HG03280 (cell line): ENCODE data around the gene PPM1M.

ENCODE experiments used
- ATAC-seq: cut with Tn5 transposase; IDR thresholded peaks from one replicate; pipeline ENCODE4 v1.9.1; 2021; ENCODE audit warnings: mild to moderate bottlenecking, moderate library complexity; ENCODE audit not compliant: unreplicated experiment

PPM1M gene

GRCh38 chr3:52230461-52230860 lies 15.1 kb upstream of the PPM1M start:
- no peak for ATAC-seq

- ATAC-seq: no peak
Measured at GRCh38 chr3:52230889-52231499, 14.6 kb upstream of the PPM1M start.

- peak; percentile 66 for ATAC-seq
Measured at GRCh38 chr3:52231502-52232278, 13.9 kb upstream of the PPM1M start.

- ATAC-seq: no peak
Measured at GRCh38 chr3:52232279-52233107, 13.1 kb upstream of the PPM1M start.

GRCh38 chr3:52233108-52233591 lies 12.4 kb upstream of the PPM1M start:
- ATAC-seq: no peak

- ATAC-seq: no peak
Measured at GRCh38 chr3:52233968-52234367, 11.6 kb upstream of the PPM1M start.

- ATAC-seq: no peak
Measured at GRCh38 chr3:52234516-52235447, 10.8 kb upstream of the PPM1M start.

- no peak for ATAC-seq
Measured at GRCh38 chr3:52236424-52236886, 9.1 kb upstream of the PPM1M start.

- ATAC-seq: no peak
Measured at GRCh38 chr3:52237006-52237656, 8.4 kb upstream of the PPM1M start.

GRCh38 chr3:52237657-52238172 lies 7.8 kb upstream of the PPM1M start:
- ATAC-seq: no peak

- ATAC-seq: peak; percentile 4
Measured at GRCh38 chr3:52238193-52238760, 7.3 kb upstream of the PPM1M start.

GRCh38 chr3:52238761-52239701 lies 6.5 kb upstream of the PPM1M start, which contains the start of gene TWF2:
Gene TWF2, minus strand, starts transcription at chr3:52239158. Its CDS starts 142 bp downstream, at chr3:52239016.
- ATAC-seq: peak; percentile 72

GRCh38 chr3:52240059-52240885 lies 5.3 kb upstream of the PPM1M start:
- no peak for ATAC-seq

- no peak for ATAC-seq
Measured at GRCh38 chr3:52240886-52241370, 4.6 kb upstream of the PPM1M start.

- no peak for ATAC-seq
Measured at GRCh38 chr3:52242039-52242438, 3.5 kb upstream of the PPM1M start.

GRCh38 chr3:52243791-52244628 lies 1.5 kb upstream of the PPM1M start:
- no peak for ATAC-seq
